Neural cell (in vitro differentiated cells): Measurements from ENCODE around the gene ATP2A2.

Source experiments
- CTCF ChIP-seq: fragments of 450-650 bp; IDR thresholded peaks from 2 replicates; pipeline ENCODE4 v1.5.1; 2014; ENCODE audit warnings: antibody characterized with exemption, mild to moderate bottlenecking, moderate library complexity; ENCODE audit not compliant: poor library complexity, severe bottlenecking
- EP300 ChIP-seq: fragments of 450-650 bp; conservative IDR thresholded peaks from 2 replicates; pipeline ENCODE4 v1.6.1; 2014; ENCODE audit warnings: antibody characterized with exemption, mild to moderate bottlenecking, moderate library complexity; ENCODE audit not compliant: poor library complexity, severe bottlenecking
- EZH2 ChIP-seq: fragments of 200-600, 300-800 bp; shearing (Covaris generic), sonication (generic); IDR thresholded peaks from 2 replicates; pipeline ENCODE4 v1.6.1; 2014; ENCODE audit warnings: antibody characterized with exemption, low read length, borderline replicate concordance, mild to moderate bottlenecking; ENCODE audit not compliant: insufficient read depth, poor library complexity, severe bottlenecking
- POLR2AphosphoS5 ChIP-seq: IDR thresholded peaks from 2 replicates; pipeline ENCODE4 v1.6.1; 2012
- RAD21 ChIP-seq: fragments of 450-650 bp; conservative IDR thresholded peaks from 2 replicates; pipeline ENCODE4 v1.6.1; 2014; ENCODE audit warnings: antibody characterized with exemption, mild to moderate bottlenecking, moderate library complexity
- REST ChIP-seq: IDR thresholded peaks from 2 replicates; pipeline ENCODE4 v1.6.1; 2012; ENCODE audit warnings: borderline replicate concordance
- TAF1 ChIP-seq: IDR thresholded peaks from 2 replicates; pipeline ENCODE4 v1.6.1; 2012; ENCODE audit warnings: low read depth

- TF ChIP-seq CTCF (no peak), EZH2 (no peak), RAD21 (no peak), POLR2AphosphoS5 (no peak), TAF1 (no peak), REST (no peak), EP300 (no peak)
Observed at GRCh38 chr12:110348431-110349059, 67.5 kb downstream of the ATP2A2 start.
